Astrocyte (in vitro differentiated cells and primary cell): ENCODE measurements around the gene NRG3.

ENCODE experiments used
- EZH2 ChIP-seq: IDR thresholded peaks from 2 replicates; pipeline ENCODE4 v1.6.1; 2012; ENCODE audit warnings: mild to moderate bottlenecking, low read length, inconsistent platforms; ENCODE audit not compliant: insufficient read depth
- TF ChIP-seq, protein P1 (sequence below): IDR thresholded peaks from 2 replicates; pipeline ENCODE4 v1.5.1; 2011; ENCODE audit warnings: low read depth, mild to moderate bottlenecking, inconsistent platforms, low read length, moderate library complexity; ENCODE audit not compliant: insufficient read depth

DNA sequence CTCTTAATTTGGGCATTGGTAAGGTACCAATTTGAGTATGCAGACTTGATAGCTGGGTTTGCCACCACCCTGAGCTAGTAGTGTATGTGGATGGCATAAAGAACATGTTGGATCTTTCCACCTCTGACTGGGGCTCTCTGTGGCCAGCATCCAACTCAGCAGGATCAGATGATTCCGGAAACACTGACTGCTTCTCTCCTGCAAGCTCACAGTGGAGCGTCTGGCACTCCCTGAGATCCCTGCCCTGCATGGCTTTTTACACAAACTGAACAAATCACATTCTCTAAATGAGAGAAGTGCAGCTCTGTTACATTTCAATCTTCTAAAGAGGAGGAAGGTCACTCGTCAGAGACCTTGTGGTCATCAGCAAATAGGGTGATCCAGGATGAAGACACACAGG, 1057.5 kb downstream of the NRG3 start:
- TF ChIP-seq, protein P1, sequence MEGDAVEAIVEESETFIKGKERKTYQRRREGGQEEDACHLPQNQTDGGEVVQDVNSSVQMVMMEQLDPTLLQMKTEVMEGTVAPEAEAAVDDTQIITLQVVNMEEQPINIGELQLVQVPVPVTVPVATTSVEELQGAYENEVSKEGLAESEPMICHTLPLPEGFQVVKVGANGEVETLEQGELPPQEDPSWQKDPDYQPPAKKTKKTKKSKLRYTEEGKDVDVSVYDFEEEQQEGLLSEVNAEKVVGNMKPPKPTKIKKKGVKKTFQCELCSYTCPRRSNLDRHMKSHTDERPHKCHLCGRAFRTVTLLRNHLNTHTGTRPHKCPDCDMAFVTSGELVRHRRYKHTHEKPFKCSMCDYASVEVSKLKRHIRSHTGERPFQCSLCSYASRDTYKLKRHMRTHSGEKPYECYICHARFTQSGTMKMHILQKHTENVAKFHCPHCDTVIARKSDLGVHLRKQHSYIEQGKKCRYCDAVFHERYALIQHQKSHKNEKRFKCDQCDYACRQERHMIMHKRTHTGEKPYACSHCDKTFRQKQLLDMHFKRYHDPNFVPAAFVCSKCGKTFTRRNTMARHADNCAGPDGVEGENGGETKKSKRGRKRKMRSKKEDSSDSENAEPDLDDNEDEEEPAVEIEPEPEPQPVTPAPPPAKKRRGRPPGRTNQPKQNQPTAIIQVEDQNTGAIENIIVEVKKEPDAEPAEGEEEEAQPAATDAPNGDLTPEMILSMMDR: no peak
- TF ChIP-seq EZH2: no peak
